Measurements from ENCODE around the gene TRIM74. TPM values are rescaled to one million over a fixed set of nuclear protein-coding genes. Genes with fewer than 3 reads are reported as not detected.
A peak's percentile ranks its signal among the peaks of the same experiment; 100 is the strongest.
"Not testable (repeated sequence)": the region's sequence is repeated elsewhere in the genome, so short reads cannot be mapped to it uniquely, and the experiment has no call there.

The TRIM74 gene
- total and polyA plus RNA-seq, 3 experiments from 2014 or later, result 0.63 to 0.64 TPM; not detected in 1

GRCh38 chr7:72982084-72982483 is 12.8 kb upstream of the TRIM74 start:
- H3K4me3 ChIP-seq (ENCODE audit: low read length); CTCF ChIA-PET; H3K27me3 Mint-ChIP-seq; H3K36me3 Mint-ChIP-seq; H3K9me3 Mint-ChIP-seq; H3K27ac ChIP-seq (ENCODE audit: low read depth, low read length); H3K4me1 Mint-ChIP-seq; H3K27ac Mint-ChIP-seq; H3K27me3 ChIP-seq (ENCODE audit: insufficient read depth, low read length, poor library complexity, severe bottlenecking); POLR2A ChIA-PET; H3K4me1 ChIP-seq (ENCODE audit: insufficient read depth, low read length); H3K4me3 Mint-ChIP-seq; DNase-seq; H3K9me3 ChIP-seq (ENCODE audit: low read length); H3K36me3 ChIP-seq (ENCODE audit: insufficient read depth, low read length): not testable (repeated sequence)

- H3K4me3 Mint-ChIP-seq; H3K27ac ChIP-seq (ENCODE audit: low read depth, low read length); H3K27ac Mint-ChIP-seq; CTCF ChIA-PET; POLR2A ChIA-PET; H3K36me3 Mint-ChIP-seq; H3K27me3 Mint-ChIP-seq; DNase-seq; H3K36me3 ChIP-seq (ENCODE audit: insufficient read depth, low read length); H3K9me3 ChIP-seq (ENCODE audit: low read length); H3K27me3 ChIP-seq (ENCODE audit: insufficient read depth, low read length, poor library complexity, severe bottlenecking); H3K9me3 Mint-ChIP-seq; H3K4me3 ChIP-seq (ENCODE audit: low read length); H3K4me1 Mint-ChIP-seq; H3K4me1 ChIP-seq (ENCODE audit: insufficient read depth, low read length): not testable (repeated sequence)
Measured at GRCh38 chr7:72980382-72980781, 11.1 kb upstream of the TRIM74 start.

- H3K4me3 Mint-ChIP-seq; H3K4me1 Mint-ChIP-seq; CTCF ChIA-PET; DNase-seq; H3K27me3 Mint-ChIP-seq; H3K9me3 ChIP-seq (ENCODE audit: low read length); H3K9me3 Mint-ChIP-seq; POLR2A ChIA-PET; H3K27ac ChIP-seq (ENCODE audit: low read depth, low read length); H3K36me3 Mint-ChIP-seq; H3K27me3 ChIP-seq (ENCODE audit: insufficient read depth, low read length, poor library complexity, severe bottlenecking); H3K27ac Mint-ChIP-seq; H3K4me3 ChIP-seq (ENCODE audit: low read length); H3K4me1 ChIP-seq (ENCODE audit: insufficient read depth, low read length); H3K36me3 ChIP-seq (ENCODE audit: insufficient read depth, low read length): not testable (repeated sequence)
Measured at GRCh38 chr7:72976434-72976833, 7.2 kb upstream of the TRIM74 start.

- H3K27ac Mint-ChIP-seq; H3K27me3 ChIP-seq (ENCODE audit: insufficient read depth, low read length, poor library complexity, severe bottlenecking); H3K9me3 ChIP-seq (ENCODE audit: low read length); CTCF ChIA-PET; H3K4me3 ChIP-seq (ENCODE audit: low read length); H3K27ac ChIP-seq (ENCODE audit: low read depth, low read length); H3K27me3 Mint-ChIP-seq; H3K36me3 Mint-ChIP-seq; POLR2A ChIA-PET; H3K9me3 Mint-ChIP-seq; H3K4me3 Mint-ChIP-seq; H3K4me1 ChIP-seq (ENCODE audit: insufficient read depth, low read length); H3K4me1 Mint-ChIP-seq; H3K36me3 ChIP-seq (ENCODE audit: insufficient read depth, low read length): not testable (repeated sequence)
- peak in 1 of 5 donors; percentile 46 for DNase-seq
Measured at GRCh38 chr7:72975656-72976286, 6.5 kb upstream of the TRIM74 start.

- H3K4me1 Mint-ChIP-seq; H3K27ac ChIP-seq (ENCODE audit: low read depth, low read length); CTCF ChIA-PET; H3K4me1 ChIP-seq (ENCODE audit: insufficient read depth, low read length); H3K36me3 ChIP-seq (ENCODE audit: insufficient read depth, low read length); POLR2A ChIA-PET; H3K9me3 ChIP-seq (ENCODE audit: low read length); H3K4me3 ChIP-seq (ENCODE audit: low read length); DNase-seq; H3K36me3 Mint-ChIP-seq; H3K27me3 Mint-ChIP-seq; H3K4me3 Mint-ChIP-seq; H3K27ac Mint-ChIP-seq; H3K9me3 Mint-ChIP-seq; H3K27me3 ChIP-seq (ENCODE audit: insufficient read depth, low read length, poor library complexity, severe bottlenecking): not testable (repeated sequence)
Measured at GRCh38 chr7:72974781-72975180, 5.5 kb upstream of the TRIM74 start.

GRCh38 chr7:72971505-72971904 is 2.2 kb upstream of the TRIM74 start:
- H3K4me1 ChIP-seq (ENCODE audit: insufficient read depth, low read length); H3K27ac ChIP-seq (ENCODE audit: low read depth, low read length); H3K4me1 Mint-ChIP-seq; H3K4me3 ChIP-seq (ENCODE audit: low read length); H3K9me3 Mint-ChIP-seq; H3K4me3 Mint-ChIP-seq; H3K9me3 ChIP-seq (ENCODE audit: low read length); H3K36me3 Mint-ChIP-seq; H3K27me3 Mint-ChIP-seq; H3K36me3 ChIP-seq (ENCODE audit: insufficient read depth, low read length); DNase-seq; H3K27ac Mint-ChIP-seq; POLR2A ChIA-PET; CTCF ChIA-PET; H3K27me3 ChIP-seq (ENCODE audit: insufficient read depth, low read length, poor library complexity, severe bottlenecking): not testable (repeated sequence)

GRCh38 chr7:72969688-72970087 is 422 bp upstream of the TRIM74 start:
- H3K4me1 Mint-ChIP-seq; DNase-seq; H3K9me3 ChIP-seq (ENCODE audit: low read length); CTCF ChIA-PET; H3K27me3 Mint-ChIP-seq; H3K36me3 Mint-ChIP-seq; H3K4me1 ChIP-seq (ENCODE audit: insufficient read depth, low read length); H3K9me3 Mint-ChIP-seq; H3K4me3 ChIP-seq (ENCODE audit: low read length); H3K27ac Mint-ChIP-seq; H3K36me3 ChIP-seq (ENCODE audit: insufficient read depth, low read length); H3K4me3 Mint-ChIP-seq; H3K27me3 ChIP-seq (ENCODE audit: insufficient read depth, low read length, poor library complexity, severe bottlenecking); POLR2A ChIA-PET; H3K27ac ChIP-seq (ENCODE audit: low read depth, low read length): not testable (repeated sequence)

GRCh38 chr7:72966892-72967291 is 2.4 kb downstream of the TRIM74 start:
- H3K4me1 ChIP-seq (ENCODE audit: insufficient read depth, low read length); CTCF ChIA-PET; POLR2A ChIA-PET; H3K27me3 ChIP-seq (ENCODE audit: insufficient read depth, low read length, poor library complexity, severe bottlenecking); DNase-seq; H3K9me3 ChIP-seq (ENCODE audit: low read length); H3K4me3 Mint-ChIP-seq; H3K9me3 Mint-ChIP-seq; H3K27me3 Mint-ChIP-seq; H3K36me3 ChIP-seq (ENCODE audit: insufficient read depth, low read length); H3K27ac ChIP-seq (ENCODE audit: low read depth, low read length); H3K36me3 Mint-ChIP-seq; H3K4me3 ChIP-seq (ENCODE audit: low read length); H3K4me1 Mint-ChIP-seq: not testable (repeated sequence)
- H3K27ac Mint-ChIP-seq, result peak overlapping the region in 2 of 8 donors; percentile 33 to 73

- H3K4me1 Mint-ChIP-seq; H3K36me3 ChIP-seq (ENCODE audit: insufficient read depth, low read length); H3K4me3 ChIP-seq (ENCODE audit: low read length); H3K9me3 Mint-ChIP-seq; H3K9me3 ChIP-seq (ENCODE audit: low read length); POLR2A ChIA-PET; CTCF ChIA-PET; H3K27me3 ChIP-seq (ENCODE audit: insufficient read depth, low read length, poor library complexity, severe bottlenecking); H3K36me3 Mint-ChIP-seq; H3K27me3 Mint-ChIP-seq; H3K4me1 ChIP-seq (ENCODE audit: insufficient read depth, low read length); H3K27ac ChIP-seq (ENCODE audit: low read depth, low read length); H3K27ac Mint-ChIP-seq; H3K4me3 Mint-ChIP-seq; DNase-seq: not testable (repeated sequence)
Measured at GRCh38 chr7:72965186-72965975, 3.9 kb downstream of the TRIM74 start.

Data from CD8-positive, alpha-beta memory T cell (primary cell).